Vagina (tissue), 2 donors: Measurements from ENCODE around the gene EBF4.

Experiments
- CTCF ChIP-seq, 3 experiments: fragments of 450-650 bp in 2 of 3; fragments of 200-600 bp in 1 of 3; sonication (generic) in 1 of 3; IDR thresholded peaks; one replicate each; pipeline ENCODE4 v1.5.1; 2017 to 2019; ENCODE audit warnings: antibody characterized with exemption in 3 of 3, mild to moderate bottlenecking in 2 of 3, moderate library complexity in 2 of 3
- POLR2A ChIP-seq, 2 donors: fragments of 450-650 bp; IDR thresholded peaks; one replicate each; pipeline ENCODE4 v1.6.1; 2017; ENCODE audit warnings: antibody characterized with exemption in 2 of 2, mild to moderate bottlenecking in 2 of 2, moderate library complexity in 2 of 2
- POLR2AphosphoS5 ChIP-seq, 2 donors: sonication (generic); formaldehyde crosslinking; IDR thresholded peaks; one replicate each; pipeline ENCODE4 v1.9.0; 2017; ENCODE audit warnings: antibody characterized with exemption in 2 of 2, mild to moderate bottlenecking in 2 of 2, low read depth in 1 of 2; ENCODE audit not compliant: insufficient read depth in 1 of 2

GRCh38 chr20:2794866-2795447 lies 102.4 kb downstream of the EBF4 start:
- no peak for TF ChIP-seq CTCF (IDR thresholded peaks at IDR 0.05)
- TF ChIP-seq POLR2AphosphoS5 (IDR thresholded peaks at IDR 0.05; ENCODE audit: insufficient read depth in 1 of 2, low read depth in 1 of 2): no peak
- TF ChIP-seq POLR2A (IDR thresholded peaks at IDR 0.05): no peak
